ENCODE data around the gene ZNF366. TPM values are rescaled to one million over a fixed set of nuclear protein-coding genes. Genes with fewer than 3 reads are reported as not detected.
A peak's percentile ranks its signal among the peaks of the same experiment; 100 is the strongest.

ZNF366 gene
- polyA plus RNA-seq, 1 donor (not counting 4 experiments of a cell fraction or from before 2014, with no cell fraction given), result not detected

- DNase-seq (ENCODE audit: low read depth, low spot score), result no peak
- Histone ChIP-seq H3K9me1 (ENCODE audit: control insufficient read depth, extremely low read depth, insufficient read depth, low read length) (no peaks in the 10 kb centered on the region), H3K4me1 (ENCODE audit: control insufficient read depth, extremely low read depth, insufficient read depth, low read length) (peaks cover 35% of the 10 kb centered on the region)
Measured at GRCh38 chr5:72472031-72472430, 35.2 kb downstream of the ZNF366 start.

DNA sequence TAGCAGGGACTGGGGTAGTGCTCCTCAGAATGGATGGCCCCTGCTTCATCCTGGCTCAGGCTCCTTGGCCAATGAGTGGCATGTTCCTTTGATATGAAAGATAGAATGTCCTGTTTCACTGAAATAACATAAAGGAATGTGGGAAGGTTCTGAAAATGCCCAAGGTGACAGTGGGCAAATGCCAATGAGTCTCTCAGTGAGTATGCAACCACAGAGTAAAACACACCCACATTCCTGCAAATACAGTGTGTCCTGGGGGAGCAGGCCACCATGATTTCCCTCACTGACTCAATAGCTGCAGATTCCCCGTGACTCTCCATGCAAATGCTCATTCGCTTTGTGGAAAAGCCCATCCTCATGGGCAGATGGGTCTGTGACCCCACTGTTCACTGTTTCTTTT is 36.4 kb downstream of the ZNF366 start:
- peaks cover 40% of the 10 kb centered on the region for H3K4me1 ChIP-seq (ENCODE audit: control insufficient read depth, extremely low read depth, insufficient read depth, low read length)
- DNase-seq (ENCODE audit: low read depth, low spot score) (peak; percentile 71), FAIRE-seq (peak; percentile 93)
- no peak overlapping the region for H3K9ac ChIP-seq (ENCODE audit: control insufficient read depth, extremely low read depth, insufficient read depth, low read length)
- H3K4me3 ChIP-seq (ENCODE audit: control insufficient read depth in 2 of 3, extremely low read depth in 1 of 3, insufficient read depth in 2 of 3, low read depth in 1 of 3, low read length in 3 of 3), result no peak overlapping the region
- no peaks in the 10 kb centered on the region for H3K27me3 ChIP-seq (ENCODE audit: control insufficient read depth, extremely low read depth, insufficient read depth, low read length)
- H4K20me1 ChIP-seq (ENCODE audit: control insufficient read depth, extremely low read depth, insufficient read depth, low read length), result no peaks in the 10 kb centered on the region
- peak overlapping the region; percentile 49 for H3K4me2 ChIP-seq (ENCODE audit: control insufficient read depth, extremely low read depth, insufficient read depth, low read depth, low read length)
- H3K79me2 ChIP-seq (ENCODE audit: control insufficient read depth, insufficient read depth, low read length), result no peaks in the 10 kb centered on the region
- H3K36me3 ChIP-seq (ENCODE audit: control insufficient read depth in 2 of 2, extremely low read depth in 1 of 2, insufficient read depth in 2 of 2, low read length in 2 of 2), result no peaks in the 10 kb centered on the region
- dilution Hi-C loops (cut with MboI; ENCODE audit: extremely low pct_ligation_motif_present, low sequenced_read_pairs), result no loop called here
- no peaks in the 10 kb centered on the region for H3K9me3 ChIP-seq (ENCODE audit: control insufficient read depth, low read depth, low read length)
- no peaks in the 10 kb centered on the region for H3K9me1 ChIP-seq (ENCODE audit: control insufficient read depth, extremely low read depth, insufficient read depth, low read length)
- peak overlapping the region; percentile 45 for H3K27ac ChIP-seq (ENCODE audit: control insufficient read depth, insufficient read depth, low read length)
- no peak for TF ChIP-seq EZH2 (IDR thresholded peaks at IDR 0.05; ENCODE audit: low read length)
- H2AFZ ChIP-seq (ENCODE audit: control insufficient read depth, low read length), result no peak overlapping the region

More at GRCh38 chr5:72472031-72472430, 35.2 kb downstream of the ZNF366 start:
- no peaks in the 10 kb centered on the region for H3K36me3 ChIP-seq (ENCODE audit: control insufficient read depth in 2 of 2, extremely low read depth in 1 of 2, insufficient read depth in 2 of 2, low read length in 2 of 2)
- no peak overlapping the region for H3K4me2 ChIP-seq (ENCODE audit: control insufficient read depth, extremely low read depth, insufficient read depth, low read depth, low read length)
- no peaks in the 10 kb centered on the region for H3K27me3 ChIP-seq (ENCODE audit: control insufficient read depth, extremely low read depth, insufficient read depth, low read length)
- TF ChIP-seq, protein P1, sequence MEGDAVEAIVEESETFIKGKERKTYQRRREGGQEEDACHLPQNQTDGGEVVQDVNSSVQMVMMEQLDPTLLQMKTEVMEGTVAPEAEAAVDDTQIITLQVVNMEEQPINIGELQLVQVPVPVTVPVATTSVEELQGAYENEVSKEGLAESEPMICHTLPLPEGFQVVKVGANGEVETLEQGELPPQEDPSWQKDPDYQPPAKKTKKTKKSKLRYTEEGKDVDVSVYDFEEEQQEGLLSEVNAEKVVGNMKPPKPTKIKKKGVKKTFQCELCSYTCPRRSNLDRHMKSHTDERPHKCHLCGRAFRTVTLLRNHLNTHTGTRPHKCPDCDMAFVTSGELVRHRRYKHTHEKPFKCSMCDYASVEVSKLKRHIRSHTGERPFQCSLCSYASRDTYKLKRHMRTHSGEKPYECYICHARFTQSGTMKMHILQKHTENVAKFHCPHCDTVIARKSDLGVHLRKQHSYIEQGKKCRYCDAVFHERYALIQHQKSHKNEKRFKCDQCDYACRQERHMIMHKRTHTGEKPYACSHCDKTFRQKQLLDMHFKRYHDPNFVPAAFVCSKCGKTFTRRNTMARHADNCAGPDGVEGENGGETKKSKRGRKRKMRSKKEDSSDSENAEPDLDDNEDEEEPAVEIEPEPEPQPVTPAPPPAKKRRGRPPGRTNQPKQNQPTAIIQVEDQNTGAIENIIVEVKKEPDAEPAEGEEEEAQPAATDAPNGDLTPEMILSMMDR (optimal IDR thresholded peaks at IDR 0.05 in 1 of 3, IDR thresholded peaks at IDR 0.05 in 1 of 3, conservative IDR thresholded peaks at IDR 0.05 in 1 of 3; ENCODE audit: extremely low read depth in 1 of 3, insufficient read depth in 2 of 3, low read length in 3 of 3), result no peak
- no peak for TF ChIP-seq EZH2 (IDR thresholded peaks at IDR 0.05; ENCODE audit: low read length)
- peak; percentile 74 for FAIRE-seq
- no peak overlapping the region for H3K4me3 ChIP-seq (ENCODE audit: control insufficient read depth in 2 of 3, extremely low read depth in 1 of 3, insufficient read depth in 2 of 3, low read depth in 1 of 3, low read length in 3 of 3)
- dilution Hi-C loops (cut with MboI; ENCODE audit: extremely low pct_ligation_motif_present, low sequenced_read_pairs), result no loop called here
- no peak overlapping the region for H2AFZ ChIP-seq (ENCODE audit: control insufficient read depth, low read length)
- H3K27ac ChIP-seq (ENCODE audit: control insufficient read depth, insufficient read depth, low read length), result no peak overlapping the region
- no peaks in the 10 kb centered on the region for H3K79me2 ChIP-seq (ENCODE audit: control insufficient read depth, insufficient read depth, low read length)
- no peaks in the 10 kb centered on the region for H3K9me3 ChIP-seq (ENCODE audit: control insufficient read depth, low read depth, low read length)
- H4K20me1 ChIP-seq (ENCODE audit: control insufficient read depth, extremely low read depth, insufficient read depth, low read length), result no peaks in the 10 kb centered on the region
- no peak overlapping the region for H3K9ac ChIP-seq (ENCODE audit: control insufficient read depth, extremely low read depth, insufficient read depth, low read length)

- Histone ChIP-seq H3K9ac (ENCODE audit: control insufficient read depth, extremely low read depth, insufficient read depth, low read length) (no peak overlapping the region), H3K36me3 (ENCODE audit: control insufficient read depth in 2 of 2, extremely low read depth in 1 of 2, insufficient read depth in 2 of 2, low read length in 2 of 2) (no peaks in the 10 kb centered on the region), H4K20me1 (ENCODE audit: control insufficient read depth, extremely low read depth, insufficient read depth, low read length) (no peaks in the 10 kb centered on the region), H3K9me3 (ENCODE audit: control insufficient read depth, low read depth, low read length) (no peaks in the 10 kb centered on the region), H3K27ac (ENCODE audit: control insufficient read depth, insufficient read depth, low read length) (no peak overlapping the region), H3K4me1 (ENCODE audit: control insufficient read depth, extremely low read depth, insufficient read depth, low read length) (peaks cover 51% of the 10 kb centered on the region), H3K4me3 (ENCODE audit: control insufficient read depth in 2 of 3, extremely low read depth in 1 of 3, insufficient read depth in 2 of 3, low read depth in 1 of 3, low read length in 3 of 3) (no peak overlapping the region), H3K79me2 (ENCODE audit: control insufficient read depth, insufficient read depth, low read length) (no peaks in the 10 kb centered on the region), H3K4me2 (ENCODE audit: control insufficient read depth, extremely low read depth, insufficient read depth, low read depth, low read length) (no peak overlapping the region), H3K9me1 (ENCODE audit: control insufficient read depth, extremely low read depth, insufficient read depth, low read length) (no peaks in the 10 kb centered on the region), H3K27me3 (ENCODE audit: control insufficient read depth, extremely low read depth, insufficient read depth, low read length) (no peaks in the 10 kb centered on the region), H2AFZ (ENCODE audit: control insufficient read depth, low read length) (no peak overlapping the region)
- no peak for DNase-seq (ENCODE audit: low read depth, low spot score)
- no peak for FAIRE-seq
- dilution Hi-C loops (cut with MboI; ENCODE audit: extremely low pct_ligation_motif_present, low sequenced_read_pairs), result no loop called here
- TF ChIP-seq, protein P1 (optimal IDR thresholded peaks at IDR 0.05 in 1 of 3, IDR thresholded peaks at IDR 0.05 in 1 of 3, conservative IDR thresholded peaks at IDR 0.05 in 1 of 3; ENCODE audit: extremely low read depth in 1 of 3, insufficient read depth in 2 of 3, low read length in 3 of 3), result no peak
- TF ChIP-seq EZH2 (IDR thresholded peaks at IDR 0.05; ENCODE audit: low read length), result no peak
Measured at GRCh38 chr5:72468606-72469005, 38.6 kb downstream of the ZNF366 start.

Measured in keratinocyte (primary cell).